Measurements from ENCODE around the gene MPPED1.

The MPPED1 gene

DNA sequence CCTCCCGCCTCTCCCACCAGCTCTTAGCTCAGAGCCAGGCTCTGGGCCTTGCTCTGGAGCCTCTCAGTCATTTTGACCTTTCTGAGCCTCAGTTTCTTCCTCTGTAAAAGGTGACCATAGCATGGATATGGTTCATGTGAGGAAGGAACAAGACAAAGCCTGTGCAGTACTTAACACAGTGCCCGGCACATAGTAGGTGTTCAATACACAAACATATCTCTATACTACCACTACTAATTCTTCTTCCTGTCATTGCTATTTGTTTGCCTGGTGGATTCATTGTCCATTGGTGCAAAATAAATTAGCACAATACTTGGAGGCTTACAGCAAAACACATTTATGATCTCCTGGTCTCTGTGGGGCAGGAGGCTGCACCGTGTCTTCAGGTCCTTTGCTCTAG lies 21.6 kb upstream of the MPPED1 start:
- H3K9me2 ChIP-seq (replicated peaks; ENCODE audit: insufficient read depth, low read length): no peaks in the 10 kb centered on the region
- no peak overlapping the region for H3K27ac ChIP-seq (ENCODE audit: low read depth, low read length)
- no peaks in the 10 kb centered on the region for H4K20me1 ChIP-seq (ENCODE audit: low read depth, low read length)
- no peak overlapping the region for H3K9ac ChIP-seq (ENCODE audit: low read length)
- H3K27me3 ChIP-seq (ENCODE audit: low read length): no peaks in the 10 kb centered on the region
- no peak overlapping the region for H2AFZ ChIP-seq (ENCODE audit: low read depth, low read length, severe bottlenecking)
- H3F3A ChIP-seq (ENCODE audit: insufficient read depth): no peaks in the 10 kb centered on the region
- no peaks in the 10 kb centered on the region for H3K79me2 ChIP-seq (ENCODE audit: insufficient read depth, low read length)
- no peaks in the 10 kb centered on the region for H3K9me3 ChIP-seq (ENCODE audit: insufficient read depth, low read length)
- H3K36me3 ChIP-seq (ENCODE audit: low read length): no peaks in the 10 kb centered on the region
- no peak overlapping the region for H3K4me3 ChIP-seq (ENCODE audit: insufficient read depth, low read length, poor library complexity, severe bottlenecking)
- TF ChIP-seq CTCF (IDR thresholded peaks at IDR 0.05; ENCODE audit: insufficient read depth, low read length, poor library complexity, severe bottlenecking) (no peak), EZH2phosphoT487 (conservative IDR thresholded peaks at IDR 0.05; ENCODE audit: low read length) (no peak)
- H3K4me2 ChIP-seq (ENCODE audit: low read depth, low read length, poor library complexity, severe bottlenecking): no peak overlapping the region

DNA sequence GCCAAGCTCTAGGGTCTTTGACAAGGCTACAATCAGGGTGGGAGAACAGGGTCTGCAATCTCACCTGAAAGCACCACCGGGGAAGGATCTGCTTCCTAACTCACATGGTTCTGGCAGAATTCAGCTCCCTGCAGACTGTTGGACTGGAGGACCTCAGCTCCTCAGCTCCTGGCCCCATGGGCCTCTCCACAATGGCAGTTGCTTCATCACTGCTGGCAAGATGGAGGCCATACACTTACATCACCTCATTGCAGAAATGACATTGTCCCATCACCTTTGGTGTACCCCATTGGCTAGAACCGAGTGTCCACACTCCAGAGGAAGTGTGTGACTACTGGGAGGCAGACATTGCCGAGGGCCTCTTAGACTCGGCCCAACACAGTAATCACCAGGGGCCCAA lies 20.9 kb upstream of the MPPED1 start:
- Histone ChIP-seq H3K4me2 (ENCODE audit: low read depth, low read length, poor library complexity, severe bottlenecking) (no peak overlapping the region), H3K9ac (ENCODE audit: low read length) (no peak overlapping the region), H3F3A (ENCODE audit: insufficient read depth) (no peaks in the 10 kb centered on the region), H3K27me3 (ENCODE audit: low read length) (no peaks in the 10 kb centered on the region), H2AFZ (ENCODE audit: low read depth, low read length, severe bottlenecking) (no peak overlapping the region), H3K27ac (ENCODE audit: low read depth, low read length) (no peak overlapping the region), H4K20me1 (ENCODE audit: low read depth, low read length) (no peaks in the 10 kb centered on the region), H3K9me2 (replicated peaks; ENCODE audit: insufficient read depth, low read length) (no peaks in the 10 kb centered on the region), H3K79me2 (ENCODE audit: insufficient read depth, low read length) (no peaks in the 10 kb centered on the region), H3K36me3 (ENCODE audit: low read length) (no peaks in the 10 kb centered on the region), H3K9me3 (ENCODE audit: insufficient read depth, low read length) (no peaks in the 10 kb centered on the region), H3K4me3 (ENCODE audit: insufficient read depth, low read length, poor library complexity, severe bottlenecking) (no peak overlapping the region)
- TF ChIP-seq CTCF (IDR thresholded peaks at IDR 0.05; ENCODE audit: insufficient read depth, low read length, poor library complexity, severe bottlenecking): no peak
- no peak for TF ChIP-seq EZH2phosphoT487 (conservative IDR thresholded peaks at IDR 0.05; ENCODE audit: low read length)

- Histone ChIP-seq H3K79me2 (ENCODE audit: insufficient read depth, low read length) (no peaks in the 10 kb centered on the region), H3K9me3 (ENCODE audit: insufficient read depth, low read length) (no peaks in the 10 kb centered on the region), H3K4me3 (ENCODE audit: insufficient read depth, low read length, poor library complexity, severe bottlenecking) (no peak overlapping the region), H3K4me2 (ENCODE audit: low read depth, low read length, poor library complexity, severe bottlenecking) (no peak overlapping the region), H2AFZ (ENCODE audit: low read depth, low read length, severe bottlenecking) (no peak overlapping the region), H3K9ac (ENCODE audit: low read length) (no peak overlapping the region), H3K36me3 (ENCODE audit: low read length) (no peaks in the 10 kb centered on the region), H4K20me1 (ENCODE audit: low read depth, low read length) (no peaks in the 10 kb centered on the region), H3K27ac (ENCODE audit: low read depth, low read length) (no peak overlapping the region), H3K9me2 (replicated peaks; ENCODE audit: insufficient read depth, low read length) (no peaks in the 10 kb centered on the region), H3K27me3 (ENCODE audit: low read length) (no peaks in the 10 kb centered on the region), H3F3A (ENCODE audit: insufficient read depth) (no peaks in the 10 kb centered on the region)
- TF ChIP-seq EZH2phosphoT487 (conservative IDR thresholded peaks at IDR 0.05; ENCODE audit: low read length): no peak
- no peak for TF ChIP-seq CTCF (IDR thresholded peaks at IDR 0.05; ENCODE audit: insufficient read depth, low read length, poor library complexity, severe bottlenecking)
Measured at GRCh38 chr22:43391306-43391705, 20.5 kb upstream of the MPPED1 start.

Data from SU-DHL-6 (cell line).